GM12878 (cell line): ENCODE data around the gene NFATC3. TPM values are rescaled to one million over a fixed set of nuclear protein-coding genes. Genes with fewer than 3 reads are reported as not detected.

Experiments used
- ATAC-seq: fragments of 200-7000 bp; cut with Tn5 transposase; 3 replicates; pipeline ENCODE4 v1.9.1; 2020; ENCODE audit warnings: mild to moderate bottlenecking, moderate library complexity
- BruUV-seq: library from RNA; stranded (reverse); fragments of 400-500 nt; replicated peaks from 2 replicates; lab custom pipeline; 2021; lab: Mats Ljungman, UMichigan
- CTCF ChIA-PET: fragments of 300-600 bp; sonication (Branson Sonifier 250); formaldehyde crosslinking; extraction: SDS; loops from one replicate; lab custom pipeline; 2021; ENCODE audit warnings: inconsistent platforms; lab: Yijun Ruan, JAX
- POLR2A ChIA-PET: fragments of 350-600 bp; formaldehyde crosslinking; extraction: SDS; loops from one replicate; lab custom pipeline; 2021; ENCODE audit warnings: inconsistent platforms; lab: Charles Lee
- RAD21 ChIA-PET: fragments of 300-600 bp; sonication (Branson Sonifier 250); formaldehyde crosslinking; loops from one replicate; lab custom pipeline; 2023; ENCODE audit warnings: antibody characterized with exemption; ENCODE audit not compliant: unreplicated experiment; lab: Charles Lee
- SMC1A ChIA-PET: fragments of 300-600 bp; sonication (Branson Sonifier 250); formaldehyde crosslinking; loops from one replicate; lab custom pipeline; 2023; ENCODE audit not compliant: unreplicated experiment, uncharacterized antibody; lab: Charles Lee
- DNase-seq: peaks from one replicate; pipeline ENCODE4 v3.0.0-alpha.2; 2011; ENCODE audit warnings: low read depth, low spot score
- FAIRE-seq: peaks from 3 replicates; lab custom pipeline; 2011; peaks lifted over from hg19 to GRCh38; lab: Jason Lieb, UNC
- H2AFZ ChIP-seq: 2 replicates; pipeline ENCODE4 v1.6.0; 2011; ENCODE audit warnings: low read depth, low read length, control low read depth; ENCODE audit not compliant: control insufficient read depth
- H3K27ac ChIP-seq: 2 replicates; pipeline ENCODE4 v1.5.1; 2011; ENCODE audit warnings: control low read depth; ENCODE audit not compliant: control insufficient read depth, insufficient read depth
- H3K27me3 ChIP-seq, 2 experiments: replicated peaks in 1 of 2; 2 replicates each; pipeline versions ENCODE4 v1.6.0 to v1.6.1; 2011; ENCODE audit warnings: low read length in 1 of 2; ENCODE audit not compliant: control insufficient read depth in 2 of 2, insufficient read depth in 2 of 2
- H3K36me3 ChIP-seq, 2 experiments: 2 replicates each; pipeline ENCODE4 v1.5.1; 2011; ENCODE audit warnings: low read length in 1 of 2; ENCODE audit not compliant: control insufficient read depth in 2 of 2, insufficient read depth in 2 of 2
- H3K4me1 ChIP-seq: 2 replicates; pipeline ENCODE4 v1.6.1; 2011; ENCODE audit warnings: mild to moderate bottlenecking, low read length, moderate library complexity, mixed read lengths; ENCODE audit not compliant: control insufficient read depth, insufficient read depth
- H3K4me2 ChIP-seq: 2 replicates; pipeline ENCODE4 v1.6.0; 2011; ENCODE audit warnings: control low read depth; ENCODE audit not compliant: control insufficient read depth, insufficient read depth
- H3K4me3 ChIP-seq: fragments of 200-600 bp; sonication (generic); 2 replicates; pipeline ENCODE4 v1.5.1; 2016
- H3K79me2 ChIP-seq: 2 replicates; pipeline ENCODE4 v1.6.0; 2011; ENCODE audit warnings: low read length; ENCODE audit not compliant: control insufficient read depth, insufficient read depth
- H3K9ac ChIP-seq: 2 replicates; pipeline ENCODE4 v1.8.0; 2011; ENCODE audit warnings: low read length, control low read depth, mixed read lengths; ENCODE audit not compliant: control insufficient read depth, insufficient read depth
- H3K9me3 ChIP-seq: replicated peaks from 3 replicates; pipeline ENCODE4 v1.5.1; 2011; ENCODE audit warnings: mild to moderate bottlenecking, low read length; ENCODE audit not compliant: control insufficient read depth, insufficient read depth
- H4K20me1 ChIP-seq: 2 replicates; pipeline ENCODE4 v1.6.0; 2011; ENCODE audit not compliant: control insufficient read depth, insufficient read depth
- BRCA1 ChIP-seq: IDR thresholded peaks from 2 replicates; pipeline ENCODE4 v1.6.1; 2011; ENCODE audit warnings: low read depth, low read length, improper control_type of control experiment
- EED ChIP-seq: sonication (generic); IDR thresholded peaks from 2 replicates; pipeline ENCODE4 v1.6.1; 2016; ENCODE audit warnings: antibody characterized with exemption, low read depth
- MYC ChIP-seq: IDR thresholded peaks from 2 replicates; pipeline ENCODE4 v1.6.1; 2011; ENCODE audit warnings: mild to moderate bottlenecking, low read length, moderate library complexity, inconsistent platforms; ENCODE audit not compliant: insufficient read depth, insufficient replicate concordance, insufficient read length, severe bottlenecking
- TAF1 ChIP-seq: IDR thresholded peaks from 2 replicates; pipeline ENCODE4 v1.6.1; 2011; ENCODE audit warnings: mild to moderate bottlenecking, low read depth, low read length, borderline replicate concordance
- WGBS: methylation state at CpG from one replicate; pipeline ENCODE4 v1.1.6; 2016; ENCODE audit warnings: low lambda C conversion rate; ENCODE audit not compliant: insufficient replicate concordance, insufficient coverage; ENCODE audit errors: missing lambda C conversion rate; 5-methylcytosine and 5-hydroxymethylcytosine counted together
- in situ Hi-C: fragments of 300-500 bp; cut with MboI; formaldehyde crosslinking; loops from 9 replicates; pipeline ENCODE4 v1.14.3; 2018; ENCODE audit warnings: mixed read lengths
- intact Hi-C: fragments of 100-400 bp; cut with micrococcal nuclease; formaldehyde crosslinking; loops from one replicate; pipeline ENCODE4 v1.14.2; 2022; ENCODE audit not compliant: unreplicated experiment
- polyA plus RNA-seq, 11 experiments: library from polyadenylated mRNA; depleted of rRNA in 4 of 11; unstranded in 6 of 11; stranded (reverse) in 5 of 11; fragments of >200 nt; fragmentation: Nextera tagmentation in 4 of 11; fragmentation: Illumina TruSeq in 1 of 11; extraction: Ambion mirVana in 4 of 11; extraction: Trizol in 1 of 11; gene quantifications; 1 replicate in 1 of 11; 2 replicates in 10 of 11; pipeline versions ENCODE4 v1.2.1 to v1.2.3, GENCODE V29; 2011 to 2016; ENCODE audit warnings: inconsistent platforms in 2 of 11, missing spikeins in 2 of 11, low read depth in 1 of 11
- total RNA-seq, 4 experiments: library from RNA; depleted of rRNA in 3 of 4; stranded (reverse); fragments of >200 nt in 3 of 4; fragmentation: Illumina TruSeq in 1 of 4; extraction: Trizol in 1 of 4; gene quantifications; 2 replicates each; pipeline versions ENCODE4 v1.2.1 to v1.2.3, GENCODE V29; 2013 to 2021

NFATC3 gene
- total and polyA plus RNA-seq, 10 of the 15 experiments (the other 5 are each of a cell fraction or from before 2014, with no cell fraction given), result 4.2 to 37.6 (median 24.9) TPM

- CTCF ChIA-PET, result no interaction called here
- no TSS peak for BruUV-seq
- Histone ChIP-seq H3K4me2 (no peak overlapping the region), H2AFZ (no peak overlapping the region), H4K20me1 (no peaks in the 10 kb centered on the region), H3K79me2 (no peaks in the 10 kb centered on the region)
- no peak for DNase-seq
- in situ Hi-C loops, result no loop called here
- no peak for ATAC-seq
- intact Hi-C loops, result no loop called here
- 78% methylated on average over 3 of the region's 3 CpGs for WGBS
- no peak for FAIRE-seq
- TF ChIP-seq BRCA1, result no peak
- TF ChIP-seq MYC, result no peak
- TF ChIP-seq, all 136 proteins: peak for 0
- Histone ChIP-seq H3K27ac (no peak overlapping the region), H3K4me1 (peaks cover 7% of the 10 kb centered on the region), H3K36me3 (no peaks in the 10 kb centered on the region; a peak in 1 of 4 replicates), H3K9ac (no peak overlapping the region), H3K4me3 (no peak overlapping the region), H3K27me3 (no peaks in the 10 kb centered on the region), H3K9me3 (no peaks in the 10 kb centered on the region)
- ChIA-PET RAD21 (no interaction called here), POLR2A (no interaction called here), SMC1A (no interaction called here)
These were observed 129.6 kb downstream of the NFATC3 start for GRCh38 chr16:68214726-68215125.

- Histone ChIP-seq H3K9ac (no peak overlapping the region), H3K79me2 (no peaks in the 10 kb centered on the region), H3K9me3 (no peaks in the 10 kb centered on the region), H3K4me3 (no peak overlapping the region), H4K20me1 (no peaks in the 10 kb centered on the region), H3K4me1 (peaks cover 7% of the 10 kb centered on the region), H3K36me3 (no peaks in the 10 kb centered on the region), H2AFZ (no peak overlapping the region), H3K27ac (no peak overlapping the region), H3K4me2 (no peak overlapping the region), H3K27me3 (no peaks in the 10 kb centered on the region)
- RAD21 ChIA-PET, result no interaction called here
- TF ChIP-seq TAF1 (no peak), EED (no peak)
- 92% methylated on average over 1 of the region's 1 CpG for WGBS
- ATAC-seq (no peak), DNase-seq (no peak), FAIRE-seq (no peak)
- CTCF ChIA-PET, result no interaction called here
- intact Hi-C loops (no loop called here), in situ Hi-C loops (no loop called here)
- POLR2A ChIA-PET, result no interaction called here
- SMC1A ChIA-PET, result interaction anchor here (0.8 to 1.1 kb wide), 2 partner anchors 9 to 15 kb away, joined by 3 read pairs; no protein-coding TSS in a partner anchor
- no TSS peak for BruUV-seq
These were observed 130.1 kb downstream of the NFATC3 start for GRCh38 chr16:68215302-68215701.
